ENCODE data around the gene ARMS2.

DNA sequence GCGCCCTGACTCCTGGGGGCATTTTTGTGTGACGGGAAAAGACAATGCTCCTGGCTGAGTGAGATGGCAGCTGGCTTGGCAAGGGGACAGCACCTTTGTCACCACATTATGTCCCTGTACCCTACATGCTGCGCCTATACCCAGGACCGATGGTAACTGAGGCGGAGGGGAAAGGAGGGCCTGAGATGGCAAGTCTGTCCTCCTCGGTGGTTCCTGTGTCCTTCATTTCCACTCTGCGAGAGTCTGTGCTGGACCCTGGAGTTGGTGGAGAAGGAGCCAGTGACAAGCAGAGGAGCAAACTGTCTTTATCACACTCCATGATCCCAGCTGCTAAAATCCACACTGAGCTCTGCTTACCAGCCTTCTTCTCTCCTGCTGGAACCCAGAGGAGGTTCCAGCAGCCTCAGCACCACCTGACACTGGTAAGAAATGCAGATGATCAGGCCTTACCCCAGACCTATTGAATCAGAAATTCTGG, at the start of gene ARMS2:
- TF ChIP-seq, protein P1, sequence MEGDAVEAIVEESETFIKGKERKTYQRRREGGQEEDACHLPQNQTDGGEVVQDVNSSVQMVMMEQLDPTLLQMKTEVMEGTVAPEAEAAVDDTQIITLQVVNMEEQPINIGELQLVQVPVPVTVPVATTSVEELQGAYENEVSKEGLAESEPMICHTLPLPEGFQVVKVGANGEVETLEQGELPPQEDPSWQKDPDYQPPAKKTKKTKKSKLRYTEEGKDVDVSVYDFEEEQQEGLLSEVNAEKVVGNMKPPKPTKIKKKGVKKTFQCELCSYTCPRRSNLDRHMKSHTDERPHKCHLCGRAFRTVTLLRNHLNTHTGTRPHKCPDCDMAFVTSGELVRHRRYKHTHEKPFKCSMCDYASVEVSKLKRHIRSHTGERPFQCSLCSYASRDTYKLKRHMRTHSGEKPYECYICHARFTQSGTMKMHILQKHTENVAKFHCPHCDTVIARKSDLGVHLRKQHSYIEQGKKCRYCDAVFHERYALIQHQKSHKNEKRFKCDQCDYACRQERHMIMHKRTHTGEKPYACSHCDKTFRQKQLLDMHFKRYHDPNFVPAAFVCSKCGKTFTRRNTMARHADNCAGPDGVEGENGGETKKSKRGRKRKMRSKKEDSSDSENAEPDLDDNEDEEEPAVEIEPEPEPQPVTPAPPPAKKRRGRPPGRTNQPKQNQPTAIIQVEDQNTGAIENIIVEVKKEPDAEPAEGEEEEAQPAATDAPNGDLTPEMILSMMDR (conservative IDR thresholded peaks at IDR 0.05), result no peak
- TF ChIP-seq ZFX (IDR thresholded peaks at IDR 0.05), result no peak
